Measurements from ENCODE around the gene IL19. TPM values are rescaled to one million over a fixed set of nuclear protein-coding genes. Genes with fewer than 3 reads are reported as not detected.

The IL19 gene
- total and polyA plus RNA-seq, 2 donors (not counting 3 experiments of a cell fraction or from before 2014, with no cell fraction given), result not detected

DNA sequence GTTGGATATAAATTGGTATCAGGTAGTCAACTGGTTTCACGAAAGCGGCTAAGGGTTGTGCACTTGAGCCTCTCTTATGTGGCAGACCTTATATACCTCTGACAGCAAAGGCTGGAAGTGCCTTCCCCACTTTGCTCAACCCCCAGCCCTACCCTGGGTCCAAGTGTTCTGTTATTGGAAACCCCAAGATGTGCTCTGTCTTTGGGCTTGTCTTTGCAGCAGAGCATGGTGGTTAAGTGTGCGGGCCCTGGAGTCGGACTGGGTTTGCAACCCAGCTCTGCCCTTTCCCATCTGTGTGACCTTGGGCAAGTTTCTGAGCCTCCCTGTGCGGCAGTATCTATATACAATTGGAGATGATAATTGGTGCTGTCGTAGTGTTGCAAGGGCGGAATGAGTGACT is 12.9 kb downstream of the IL19 start:
- H3K79me2 ChIP-seq (ENCODE audit: control insufficient read depth, insufficient read depth, low read length), result no peaks in the 10 kb centered on the region
- no peak for TF ChIP-seq EZH2 (IDR thresholded peaks at IDR 0.05; ENCODE audit: borderline replicate concordance, low read depth, low read length, severe bottlenecking)
- TF ChIP-seq FOS (IDR thresholded peaks at IDR 0.05; ENCODE audit: borderline replicate concordance, insufficient read depth, low read length), result no peak
- no peak for TF ChIP-seq POLR2AphosphoS5 (IDR thresholded peaks at IDR 0.05; ENCODE audit: insufficient read depth, low read depth, low read length)
- TF ChIP-seq, protein P1, sequence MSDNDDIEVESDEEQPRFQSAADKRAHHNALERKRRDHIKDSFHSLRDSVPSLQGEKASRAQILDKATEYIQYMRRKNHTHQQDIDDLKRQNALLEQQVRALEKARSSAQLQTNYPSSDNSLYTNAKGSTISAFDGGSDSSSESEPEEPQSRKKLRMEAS (IDR thresholded peaks at IDR 0.05; ENCODE audit: insufficient read depth, insufficient read length), result no peak
- TF ChIP-seq, protein P2, sequence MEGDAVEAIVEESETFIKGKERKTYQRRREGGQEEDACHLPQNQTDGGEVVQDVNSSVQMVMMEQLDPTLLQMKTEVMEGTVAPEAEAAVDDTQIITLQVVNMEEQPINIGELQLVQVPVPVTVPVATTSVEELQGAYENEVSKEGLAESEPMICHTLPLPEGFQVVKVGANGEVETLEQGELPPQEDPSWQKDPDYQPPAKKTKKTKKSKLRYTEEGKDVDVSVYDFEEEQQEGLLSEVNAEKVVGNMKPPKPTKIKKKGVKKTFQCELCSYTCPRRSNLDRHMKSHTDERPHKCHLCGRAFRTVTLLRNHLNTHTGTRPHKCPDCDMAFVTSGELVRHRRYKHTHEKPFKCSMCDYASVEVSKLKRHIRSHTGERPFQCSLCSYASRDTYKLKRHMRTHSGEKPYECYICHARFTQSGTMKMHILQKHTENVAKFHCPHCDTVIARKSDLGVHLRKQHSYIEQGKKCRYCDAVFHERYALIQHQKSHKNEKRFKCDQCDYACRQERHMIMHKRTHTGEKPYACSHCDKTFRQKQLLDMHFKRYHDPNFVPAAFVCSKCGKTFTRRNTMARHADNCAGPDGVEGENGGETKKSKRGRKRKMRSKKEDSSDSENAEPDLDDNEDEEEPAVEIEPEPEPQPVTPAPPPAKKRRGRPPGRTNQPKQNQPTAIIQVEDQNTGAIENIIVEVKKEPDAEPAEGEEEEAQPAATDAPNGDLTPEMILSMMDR (IDR thresholded peaks at IDR 0.05; ENCODE audit: extremely low read depth in 1 of 2, insufficient read depth in 1 of 2, low read depth in 1 of 2, low read length in 2 of 2), result no peak
- no peak for TF ChIP-seq POLR2A (IDR thresholded peaks at IDR 0.05; ENCODE audit: low read depth, low read length)
- no peak for TF ChIP-seq MYC (IDR thresholded peaks at IDR 0.05; ENCODE audit: low read depth, low read length)
- TF ChIP-seq JUN (IDR thresholded peaks at IDR 0.05; ENCODE audit: borderline replicate concordance, insufficient read depth, insufficient read length, low read depth), result no peak
- TF ChIP-seq GATA2 (IDR thresholded peaks at IDR 0.05; ENCODE audit: insufficient read depth, insufficient read length, low read depth, low read length), result no peak
- H3K9me3 ChIP-seq (replicated peaks; ENCODE audit: control insufficient read depth, insufficient read depth, low read length), result no peaks in the 10 kb centered on the region
- no peak overlapping the region for H2AFZ ChIP-seq (ENCODE audit: low read depth, low read length)
- H3K27me3 ChIP-seq (ENCODE audit: control insufficient read depth in 2 of 2, insufficient read depth in 2 of 2, low read length in 2 of 2), result peaks cover 2 to 3% of the 10 kb centered on the region in 2 experiments
- no peak overlapping the region for H3K9ac ChIP-seq (replicated peaks; ENCODE audit: extremely low read depth, insufficient read depth, low read length)
- no peak overlapping the region for H3K4me3 ChIP-seq (replicated peaks in 1 of 3; ENCODE audit: insufficient read depth in 1 of 3, low read depth in 1 of 3, low read length in 3 of 3)
- BruUV-seq (replicated peaks), result no TSS peak
- CTCF ChIA-PET, result interaction anchor here (1.3 kb wide), 1 partner anchor 14 kb away, joined by 3 read pairs; no protein-coding TSS in a partner anchor
- no peaks in the 10 kb centered on the region for H4K20me1 ChIP-seq (replicated peaks; ENCODE audit: control insufficient read depth, extremely low read depth, insufficient read depth, low read length)
- no peak overlapping the region for H3K4me2 ChIP-seq (ENCODE audit: insufficient read depth, low read length)
- POLR2A ChIA-PET, result no interaction called here
- intact Hi-C loops (cut with micrococcal nuclease), result no loop called here
- no peaks in the 10 kb centered on the region for H3K36me3 ChIP-seq (ENCODE audit: control insufficient read depth in 2 of 2, extremely low read depth in 1 of 2, insufficient read depth in 2 of 2, low read length in 2 of 2)
- FAIRE-seq (no peak), DNase-seq (ENCODE audit: low read depth, low spot score) (no peak)
- dilution Hi-C loops (cut with MboI; ENCODE audit: extremely low pct_ligation_motif_present, low sequenced_read_pairs), result no loop called here
- H3K27ac ChIP-seq (ENCODE audit: insufficient read depth, low read depth, low read length), result no peak overlapping the region
- no peaks in the 10 kb centered on the region for H3K4me1 ChIP-seq (ENCODE audit: control insufficient read depth, extremely low read depth, insufficient read depth, low read length)
- no peaks in the 10 kb centered on the region for H3K9me1 ChIP-seq (replicated peaks; ENCODE audit: control insufficient read depth, extremely low read depth, insufficient read depth, low read length)

All from endothelial cell of umbilical vein (primary cell).